Stimulated activated CD4-positive, alpha-beta T cell treated with anti-CD3 and anti-CD28 coated beads, Interleukin-15, amount 100 ng/mL, for 48 hours (primary cell): ENCODE measurements around the gene TMEM129.
A peak's percentile ranks its signal among the peaks of the same experiment; 100 is the strongest.
"Not testable (repeated sequence)": the region's sequence is repeated elsewhere in the genome, so short reads cannot be mapped to it uniquely, and the experiment has no call there.

Experiments used
- DNase-seq, 2 donors: peaks; one replicate each; pipeline ENCODE4 v3.0.0-alpha.2; 2020; ENCODE audit warnings: low read depth in 2 of 2

TMEM129 gene

DNA sequence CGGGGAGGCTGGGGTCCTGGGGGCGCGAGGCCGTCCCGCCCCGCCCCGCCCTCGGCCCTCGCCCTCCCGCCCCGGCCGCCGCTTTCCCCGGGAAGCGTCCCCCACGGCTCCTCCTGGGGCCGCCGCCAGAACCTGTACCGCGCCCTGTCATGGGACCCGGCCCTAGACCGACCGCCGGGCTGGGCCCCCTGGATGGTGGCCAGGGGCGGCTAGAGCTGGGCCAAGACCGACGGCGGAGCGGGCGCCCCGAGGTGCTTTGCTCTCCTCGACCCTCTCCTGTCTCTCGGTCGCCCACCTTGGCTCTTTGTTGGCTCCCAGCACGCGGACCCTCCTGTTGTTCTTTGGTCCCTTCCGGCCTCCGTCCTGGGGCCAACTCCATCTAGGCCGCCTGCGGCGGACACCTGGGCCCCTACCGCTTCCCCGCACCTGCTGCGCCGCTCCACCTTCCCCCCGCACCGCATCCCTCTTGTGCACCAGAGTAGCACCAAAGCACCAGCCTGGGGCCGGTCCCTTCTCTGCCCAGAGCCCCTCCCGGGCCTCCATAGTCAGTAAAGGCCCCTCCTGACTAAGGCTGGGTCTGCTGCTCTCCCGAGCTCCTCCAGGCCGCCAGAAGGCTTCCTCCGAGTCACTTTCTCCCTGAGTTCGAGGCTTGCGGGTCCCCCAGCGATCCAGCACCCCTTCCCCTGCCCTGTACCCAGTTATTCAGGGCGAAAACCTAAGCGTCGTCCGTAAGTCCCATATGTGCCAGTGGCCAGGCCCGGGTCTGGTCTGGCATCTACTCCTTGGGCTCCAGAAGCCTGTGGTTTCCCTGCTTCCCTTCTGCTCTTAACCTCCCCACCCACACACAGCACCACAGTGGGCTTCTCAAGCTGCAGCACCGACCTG is 785 bp upstream of the TMEM129 start:
- no peak for DNase-seq

DNA sequence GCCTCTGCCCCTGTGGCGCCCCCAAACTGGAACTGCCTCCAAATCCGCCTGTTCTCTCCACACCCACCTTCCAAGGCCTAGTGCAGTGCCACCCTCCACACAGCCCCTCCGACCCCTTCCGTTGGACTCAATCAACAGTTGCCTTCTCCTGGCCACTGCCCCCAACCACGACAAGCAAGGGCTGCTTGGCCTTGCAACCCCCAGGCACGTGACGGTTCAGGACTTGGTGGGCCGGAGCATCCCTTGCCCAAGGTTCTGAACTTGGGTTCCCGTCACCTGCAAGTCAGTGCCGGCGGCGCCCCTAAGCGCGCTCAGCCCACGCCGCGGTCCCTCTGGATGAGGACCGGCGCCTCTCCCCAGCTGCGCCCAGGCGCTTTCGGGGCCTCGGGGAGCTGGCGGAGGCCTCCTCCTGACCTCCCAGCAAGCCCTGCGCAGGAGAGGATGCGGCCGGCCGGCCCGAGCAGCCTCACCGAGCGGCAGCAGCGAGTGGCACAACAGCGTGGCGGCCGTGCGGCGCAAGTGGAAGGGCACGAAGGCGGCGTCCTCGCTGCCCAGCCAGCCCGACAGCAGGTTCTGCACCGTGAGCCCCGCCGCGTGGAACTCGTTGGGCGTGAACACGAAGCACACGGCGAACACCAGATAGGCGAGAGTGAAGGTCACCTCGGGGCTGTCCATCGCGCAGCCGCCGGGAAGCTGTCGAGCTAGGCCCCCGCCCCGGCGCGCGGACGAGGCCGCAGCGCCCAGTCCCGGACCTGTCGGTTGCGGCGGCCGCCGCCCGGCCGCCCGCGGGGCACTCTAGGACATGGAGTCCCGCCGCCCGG is 750 bp downstream of the TMEM129 start:
- peak in 1 of 2 donors; percentile 35 for DNase-seq

DNA sequence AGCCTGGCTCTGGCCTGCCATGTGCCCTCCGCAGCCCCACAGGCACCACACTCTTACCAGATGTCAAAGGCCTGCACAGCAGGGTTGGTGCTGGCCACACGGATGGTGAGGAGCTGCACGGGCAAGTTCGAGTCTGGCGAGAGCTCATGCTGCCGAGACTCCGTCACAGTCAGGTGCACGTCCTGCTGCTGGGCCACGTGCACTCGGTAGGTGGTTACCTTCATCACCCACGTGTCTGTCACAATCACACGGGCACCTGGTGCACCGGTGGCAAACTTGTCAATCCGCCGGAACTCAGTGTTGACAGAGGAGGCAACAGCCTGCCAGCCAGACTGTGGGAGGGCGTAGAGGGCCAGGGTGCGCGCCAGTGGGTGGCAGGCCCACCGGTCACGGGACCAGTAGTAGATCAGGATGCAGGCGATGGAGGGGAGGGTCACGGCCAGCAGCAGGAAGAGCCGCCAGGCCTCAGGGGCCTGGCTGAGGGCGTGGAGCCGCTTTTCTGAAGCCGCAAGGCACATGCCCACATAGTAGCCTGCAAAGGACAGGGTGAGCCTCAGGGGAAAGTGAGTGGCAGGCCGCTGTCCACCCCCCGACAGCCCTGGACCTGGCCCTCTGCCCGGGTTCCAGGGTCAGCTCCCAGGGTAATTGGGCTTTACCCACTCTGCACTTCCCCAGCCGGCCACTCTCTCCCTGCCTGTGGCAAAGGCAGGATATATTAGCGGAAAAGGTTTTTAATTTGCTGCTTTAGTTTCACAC is 2.9 kb downstream of the TMEM129 start:
- DNase-seq, result no peak

DNA sequence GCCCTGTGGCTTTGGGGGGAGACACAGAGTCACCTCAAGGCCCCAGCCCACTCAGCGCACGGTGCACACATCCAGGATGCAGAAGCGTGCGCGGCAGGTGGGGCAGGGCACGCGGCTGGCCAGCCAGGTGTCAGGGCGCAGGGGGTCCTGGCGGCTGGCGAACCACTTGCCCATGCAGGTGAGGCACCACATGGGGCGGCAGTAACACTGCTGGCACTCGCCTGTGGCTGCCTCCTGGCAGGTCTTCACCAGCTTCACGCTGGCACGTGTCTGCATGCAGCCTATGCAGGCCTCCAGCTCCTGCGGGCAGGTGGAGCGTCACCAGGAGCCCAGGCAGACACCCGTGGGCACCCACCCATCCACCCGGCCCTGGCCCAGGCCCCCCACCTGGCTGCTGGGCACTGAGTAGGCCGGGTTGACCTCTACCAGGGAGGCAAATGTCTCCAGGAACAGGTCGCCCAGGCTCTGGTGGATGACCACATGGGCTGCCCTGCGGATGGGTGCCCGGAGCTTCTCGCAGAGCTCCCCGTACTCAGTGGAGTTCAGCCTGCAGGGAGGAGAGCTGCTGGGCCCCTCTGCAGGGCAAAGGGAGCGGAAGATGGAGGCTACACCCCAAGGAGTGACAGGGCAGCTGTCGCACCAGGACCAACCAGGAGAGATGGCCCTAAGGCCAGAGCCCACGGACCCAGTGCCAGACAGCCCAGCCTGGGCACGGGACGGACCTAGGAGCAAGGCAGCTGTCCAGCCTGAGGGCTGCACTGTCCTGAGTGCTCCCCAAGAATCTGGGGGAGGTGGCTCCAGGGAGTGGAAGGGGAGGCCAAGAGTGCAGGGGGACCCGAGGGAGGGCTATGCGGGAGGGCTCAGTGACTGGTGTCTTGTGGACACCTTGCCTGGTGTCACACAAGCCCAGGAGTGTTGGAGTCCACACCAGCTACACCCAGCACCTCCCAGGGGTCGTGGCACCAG is 3.7 kb downstream of the TMEM129 start:
- no peak for DNase-seq

DNA sequence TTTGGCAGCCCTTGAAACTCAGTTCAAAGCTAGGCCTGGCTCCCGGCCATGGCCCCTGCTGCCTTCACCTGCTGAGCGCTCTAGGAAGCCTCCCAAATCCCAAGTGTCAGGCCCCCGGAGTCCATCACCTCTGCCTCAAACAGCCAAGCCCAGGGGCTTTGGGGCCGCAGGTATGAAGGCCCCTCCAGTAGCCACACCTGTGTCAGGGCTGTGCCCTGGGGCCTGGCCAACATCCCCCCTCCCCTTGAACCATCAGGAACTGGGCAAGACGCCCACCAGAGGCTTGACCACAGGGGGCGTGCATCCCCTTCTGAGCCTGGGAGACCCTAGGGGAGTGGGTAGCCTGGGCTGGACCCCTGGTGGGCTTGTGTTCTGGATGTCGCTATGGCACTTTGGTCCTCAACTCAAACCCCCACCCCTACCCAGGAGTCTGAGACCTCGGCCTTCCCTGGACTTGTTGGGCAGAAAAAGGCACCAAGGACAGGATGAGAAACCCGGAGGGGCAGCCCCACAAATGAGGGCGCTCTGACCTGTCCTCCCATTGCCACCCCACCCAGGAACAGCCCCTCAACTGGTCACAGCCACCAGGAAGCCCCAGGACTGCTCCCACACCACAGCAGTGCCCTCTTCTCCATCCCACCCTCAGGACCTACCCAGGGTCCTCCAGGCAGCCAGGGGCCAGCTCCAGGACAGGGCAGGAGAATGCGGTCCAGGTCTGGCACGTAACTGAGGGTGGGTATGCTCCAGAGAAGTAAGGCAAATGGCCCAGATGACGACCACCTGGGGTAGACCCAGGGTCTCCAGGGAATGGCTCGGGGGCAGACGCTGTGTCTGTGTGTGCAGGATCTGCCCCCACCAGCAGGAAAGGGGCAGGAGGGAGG is 4.8 kb downstream of the TMEM129 start:
- DNase-seq, result no peak

DNA sequence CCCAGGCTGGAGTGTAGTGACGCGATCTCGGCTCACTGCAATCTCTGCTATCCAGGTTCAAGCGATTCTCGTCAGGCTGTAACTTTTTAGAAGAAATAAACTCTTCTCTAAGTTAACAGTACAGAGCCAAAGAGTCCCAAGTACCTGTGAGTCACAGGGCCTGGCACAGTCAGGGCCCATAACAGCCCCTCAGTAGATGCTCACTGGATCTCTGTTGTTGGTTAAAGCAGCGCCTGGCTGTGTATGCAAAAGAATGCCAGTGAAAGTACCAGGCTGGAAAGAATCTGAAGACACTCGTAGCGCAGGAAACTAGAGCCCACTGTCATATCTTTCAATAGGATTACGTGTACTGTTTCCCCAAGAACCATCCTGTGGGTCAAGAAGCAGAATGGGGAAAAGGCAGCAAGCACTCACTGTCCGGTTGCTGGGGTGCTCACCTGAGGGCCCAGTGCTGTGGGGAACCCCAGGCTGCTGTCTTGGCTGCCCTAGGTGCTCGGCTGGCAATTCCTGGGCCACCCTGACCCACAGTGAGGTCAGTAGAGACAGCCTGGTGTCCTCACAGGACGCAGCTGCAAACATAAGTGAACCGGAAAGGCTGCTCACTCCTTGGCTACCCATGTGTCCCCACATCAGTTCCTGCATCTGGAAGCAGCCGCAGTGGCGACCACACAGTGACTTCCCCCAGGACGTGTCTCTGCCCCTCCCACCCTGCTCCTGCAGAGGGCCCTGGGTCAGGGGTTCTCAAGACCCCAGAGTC is 5.9 kb downstream of the TMEM129 start:
- DNase-seq, result no peak

DNA sequence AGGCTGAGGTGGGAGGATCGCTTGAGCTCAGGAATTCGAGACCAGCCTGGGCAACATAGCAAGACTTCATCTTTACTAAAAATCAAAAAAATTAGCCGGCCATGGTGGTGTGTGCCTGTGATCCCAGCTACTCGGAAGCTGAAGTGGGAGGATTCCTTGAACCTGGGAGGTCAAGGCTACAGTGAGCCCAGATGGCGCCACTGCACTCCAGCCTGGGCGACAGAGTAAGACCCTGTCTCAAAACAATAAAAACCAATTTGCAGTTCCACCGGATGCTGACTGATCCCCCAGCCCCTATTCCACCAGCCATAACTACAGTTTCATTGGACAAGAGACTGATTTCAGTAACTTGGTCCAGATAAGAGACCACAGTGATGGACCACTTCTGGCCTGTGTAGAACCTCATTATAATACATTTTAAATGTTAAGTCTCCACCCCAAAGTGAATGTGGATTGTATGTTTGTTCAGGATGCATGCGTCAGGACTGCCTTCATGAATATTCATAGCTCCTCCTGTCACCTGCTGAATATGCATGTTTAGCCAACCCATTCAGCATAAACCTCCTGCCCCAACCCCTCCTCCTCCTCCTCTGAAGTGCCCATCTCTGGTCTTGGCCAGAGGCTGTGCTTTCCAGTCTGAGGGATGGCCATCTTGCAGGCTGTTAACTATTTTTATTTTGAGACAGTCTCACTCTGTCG is 6.7 kb downstream of the TMEM129 start:
- DNase-seq, result no peak

DNA sequence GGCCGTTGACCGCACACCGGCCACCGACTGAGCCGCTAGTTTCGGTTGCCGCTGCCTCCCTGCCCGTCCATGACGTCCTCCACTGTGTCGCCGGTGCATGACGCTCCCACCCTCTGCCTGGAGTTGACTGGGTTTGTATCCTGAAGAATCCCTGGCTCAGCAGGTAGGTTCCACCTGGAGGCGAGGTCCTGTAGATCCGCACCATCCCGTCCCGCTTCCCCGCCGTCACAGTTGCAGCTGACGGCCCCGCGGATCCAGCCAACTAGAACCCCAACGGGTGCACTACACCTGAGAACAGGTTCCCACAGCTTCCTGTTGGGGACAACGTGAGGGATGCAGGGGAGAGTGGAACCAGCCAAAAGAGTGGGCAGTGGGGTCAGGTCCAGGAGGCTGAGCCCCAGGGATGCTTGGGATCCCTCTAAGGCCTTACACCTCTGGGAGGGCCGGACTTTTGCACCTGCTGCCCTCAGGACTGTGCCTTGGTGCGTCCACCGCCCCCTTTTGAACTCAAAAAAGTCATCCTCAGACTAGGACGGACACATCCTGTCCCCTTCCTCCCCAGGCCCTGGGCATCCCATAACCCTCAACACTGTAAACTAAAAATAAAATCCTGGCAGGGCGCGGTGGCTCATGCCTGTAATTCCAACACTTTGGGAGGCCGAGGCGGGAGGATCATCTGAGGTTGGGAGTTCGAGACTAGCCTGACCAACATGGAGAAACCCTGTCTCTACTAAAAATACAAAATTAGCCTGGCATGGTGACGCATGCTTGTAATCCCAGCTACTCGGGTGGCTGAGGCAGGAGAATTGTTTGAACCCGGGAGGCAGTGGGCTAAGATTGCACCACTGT is 7.9 kb downstream of the TMEM129 start:
- DNase-seq, result no peak

DNA sequence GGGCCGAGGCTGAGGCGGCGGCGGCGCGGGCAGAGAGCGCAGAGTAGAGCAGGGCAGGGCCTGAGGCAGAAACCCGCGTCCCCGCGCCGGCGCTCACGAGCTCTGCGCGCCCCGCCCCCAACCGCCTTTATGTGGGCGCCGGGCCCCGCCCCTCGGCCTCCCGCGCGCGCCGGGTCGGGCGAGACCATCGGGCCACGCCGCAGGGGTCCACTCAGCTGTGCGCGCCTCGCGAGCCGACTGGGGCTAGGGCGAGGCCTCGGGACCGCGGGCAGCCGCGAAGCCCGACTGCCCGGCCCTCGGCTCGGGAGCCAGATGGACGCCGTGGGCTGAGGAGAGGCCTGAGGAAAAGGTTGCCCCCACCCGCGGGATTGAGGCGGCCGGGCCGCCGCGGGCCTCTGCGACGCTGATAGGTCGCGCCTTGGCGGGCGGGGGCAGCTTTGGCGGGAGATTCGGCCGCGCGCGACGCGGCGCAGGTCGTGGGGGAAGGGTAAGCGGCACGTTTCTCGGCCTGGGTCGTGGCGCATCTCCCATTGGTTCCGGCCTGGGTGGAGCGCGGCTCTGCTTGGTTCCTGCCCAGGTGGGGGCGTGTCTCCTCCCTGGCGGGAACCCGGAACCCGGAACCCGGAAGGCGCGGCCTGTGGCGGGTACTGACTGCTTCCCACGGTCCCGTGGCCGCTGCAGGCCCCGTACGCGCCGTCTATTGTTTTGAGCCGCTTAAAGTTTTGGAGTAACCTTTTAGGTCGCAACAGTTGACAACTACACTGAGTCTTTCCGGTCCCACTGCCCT is 8.7 kb downstream of the TMEM129 start, which contains the start of gene SLBP:
SLBP (minus strand) TSS at position 104 of the 787 bp plus-strand sequence. CDS start 131 bp downstream, outside the sequence.
- peak; percentile 99 for DNase-seq

DNA sequence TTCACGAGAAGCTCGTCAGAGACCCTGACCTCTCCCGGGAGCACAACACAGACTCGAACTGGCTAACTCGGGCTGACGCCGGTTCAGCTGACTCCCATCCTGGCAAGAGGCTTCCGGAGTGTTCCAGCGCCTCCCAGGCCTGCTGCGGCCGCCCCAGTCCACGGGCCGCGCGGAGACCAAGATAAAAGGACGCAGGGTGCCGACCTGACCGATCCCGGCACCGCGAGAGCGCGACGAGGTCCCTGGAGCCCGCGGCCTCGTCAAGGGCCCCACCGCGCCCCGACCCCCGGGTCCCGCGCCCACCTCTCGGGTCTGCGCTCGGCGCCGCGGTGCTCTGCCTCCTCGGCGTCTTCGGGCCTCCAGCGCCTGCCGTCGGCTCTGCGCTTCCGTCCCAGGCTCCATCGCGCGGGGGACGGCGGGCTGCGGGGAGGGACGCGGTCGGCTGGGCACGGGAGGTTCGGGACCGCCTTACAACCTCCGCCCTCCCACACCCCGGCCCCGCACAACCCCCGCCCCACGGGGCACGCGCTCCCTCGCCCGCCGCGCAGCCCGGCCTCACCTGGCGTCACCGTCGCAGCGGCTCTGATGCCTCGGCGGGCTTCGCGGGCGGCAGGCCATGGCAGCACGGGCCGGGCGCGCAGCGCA is 9.4 kb downstream of the TMEM129 start:
- DNase-seq, result no peak

DNA sequence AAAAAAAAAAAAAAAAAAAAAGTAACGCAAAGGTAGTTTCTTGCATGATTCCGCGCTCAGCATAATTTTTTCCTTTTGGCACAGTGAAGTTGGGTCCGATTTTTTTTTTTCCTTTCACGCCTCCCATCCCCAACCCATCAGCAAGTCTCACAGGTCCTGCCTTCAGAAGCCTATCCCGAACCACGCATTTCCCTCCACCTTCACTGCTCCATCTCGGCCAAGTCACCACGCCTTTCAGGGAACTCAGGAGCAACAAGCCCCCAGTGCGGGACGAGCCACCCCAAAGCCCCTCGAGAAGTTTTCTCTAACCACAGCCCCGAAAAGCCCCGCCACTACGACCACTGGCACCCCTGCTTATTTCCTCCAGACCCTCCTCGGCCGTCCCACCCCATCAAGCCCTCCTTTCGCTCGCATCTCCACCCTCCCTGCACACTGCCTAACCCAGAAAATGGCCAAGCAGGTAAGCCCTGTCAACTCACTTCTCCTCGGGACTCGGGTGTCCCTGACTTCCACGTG is 10.0 kb downstream of the TMEM129 start:
- no peak for DNase-seq

DNA sequence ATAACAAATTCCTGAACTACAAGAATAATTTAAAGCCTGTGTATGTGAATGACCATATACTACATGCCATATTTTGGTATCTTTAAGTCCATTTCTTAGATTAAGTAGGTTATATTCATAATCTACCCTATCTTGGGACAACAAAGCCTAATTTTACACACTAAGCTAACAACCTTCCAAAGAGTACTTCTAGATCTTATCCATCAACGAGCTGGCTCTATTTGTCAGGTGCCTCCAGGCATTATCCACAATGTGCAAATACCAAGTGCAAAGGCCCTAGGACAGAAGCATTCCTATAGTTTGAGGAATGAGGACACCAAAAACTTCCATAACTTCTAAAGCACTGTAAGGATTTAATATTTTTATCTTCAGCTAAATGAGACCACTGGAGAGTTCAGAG is 12.5 kb downstream of the TMEM129 start:
- DNase-seq, result no peak

DNA sequence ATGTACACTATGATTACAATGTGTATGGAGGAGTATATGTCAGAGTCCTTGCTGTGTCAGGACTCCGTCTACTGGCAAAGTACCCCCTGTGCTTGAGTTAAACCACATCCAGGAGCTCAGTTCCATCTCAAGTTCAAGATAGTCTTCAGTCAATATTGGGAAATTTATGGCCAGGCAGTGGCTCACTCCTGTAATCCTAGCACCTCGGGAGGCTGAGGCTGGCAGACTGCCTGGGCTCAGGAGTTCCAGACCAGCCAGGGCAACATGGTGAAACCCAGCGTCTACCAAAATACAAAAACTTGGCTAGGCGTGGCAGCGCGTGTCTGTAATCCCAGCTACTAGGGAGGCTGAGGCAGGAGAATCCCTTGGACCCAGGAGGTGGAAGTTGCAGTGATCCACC is 14.8 kb downstream of the TMEM129 start:
- no peak for DNase-seq

DNA sequence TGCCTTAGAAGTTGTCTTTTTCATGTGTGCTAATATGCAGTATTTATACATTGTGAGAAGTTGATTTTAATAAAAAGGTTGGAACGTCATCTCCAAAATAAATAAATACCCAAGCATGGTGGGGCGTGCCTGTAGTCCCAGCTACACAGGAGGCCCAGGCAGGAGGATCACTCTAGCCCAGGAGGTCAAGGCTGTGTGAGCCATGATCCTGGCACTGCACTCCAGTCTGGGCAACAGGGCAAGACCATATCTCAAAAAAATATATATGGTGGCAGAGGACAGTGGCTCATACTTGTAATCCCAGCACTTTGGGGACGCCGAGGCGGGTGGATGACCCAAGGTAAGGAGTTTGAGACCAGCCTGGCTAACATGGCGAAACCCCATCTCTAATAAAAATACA is 15.4 kb downstream of the TMEM129 start:
- DNase-seq, result no peak

DNA sequence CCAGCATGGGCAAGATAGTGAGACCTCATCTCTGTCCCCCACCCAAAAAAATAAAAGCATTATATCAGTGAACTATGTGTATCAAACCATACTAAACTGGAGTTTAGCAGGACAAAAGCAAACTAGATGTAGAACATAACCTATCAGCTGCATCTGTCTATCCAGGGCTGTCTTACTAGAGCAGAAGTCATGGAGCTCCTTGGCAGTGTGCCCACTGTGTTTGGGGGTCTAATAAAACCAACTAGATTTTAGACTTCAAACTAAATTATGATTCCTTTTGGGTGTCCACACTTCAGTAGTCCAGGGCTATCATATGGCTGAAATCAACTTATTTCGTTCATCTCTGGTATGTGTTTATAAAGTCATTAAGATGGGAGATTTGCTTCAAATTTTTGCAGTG is 17.3 kb downstream of the TMEM129 start:
- no peak for DNase-seq

DNA sequence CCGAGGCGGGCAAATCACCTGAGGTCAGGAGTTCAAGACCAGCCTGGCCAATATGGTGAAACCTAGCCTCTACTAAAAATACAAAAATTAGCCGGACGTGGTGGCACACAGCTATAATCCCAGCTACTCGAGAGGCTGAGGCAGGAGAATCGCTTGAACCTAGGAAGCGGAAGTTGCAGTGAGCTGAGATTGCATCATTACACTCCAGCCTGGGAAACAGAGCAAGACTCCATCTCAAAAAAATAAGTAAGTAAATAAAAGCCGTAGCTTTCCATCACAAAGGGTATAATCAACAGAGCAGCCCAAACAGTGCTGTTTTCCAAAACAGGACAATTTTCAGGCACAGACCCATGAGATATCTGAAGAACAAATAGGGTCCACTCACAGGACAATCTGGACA is 19.5 kb downstream of the TMEM129 start:
- DNase-seq, result not testable (repeated sequence)
